ENCODE results near the gene PFKFB2.

The PFKFB2 gene

DNA sequence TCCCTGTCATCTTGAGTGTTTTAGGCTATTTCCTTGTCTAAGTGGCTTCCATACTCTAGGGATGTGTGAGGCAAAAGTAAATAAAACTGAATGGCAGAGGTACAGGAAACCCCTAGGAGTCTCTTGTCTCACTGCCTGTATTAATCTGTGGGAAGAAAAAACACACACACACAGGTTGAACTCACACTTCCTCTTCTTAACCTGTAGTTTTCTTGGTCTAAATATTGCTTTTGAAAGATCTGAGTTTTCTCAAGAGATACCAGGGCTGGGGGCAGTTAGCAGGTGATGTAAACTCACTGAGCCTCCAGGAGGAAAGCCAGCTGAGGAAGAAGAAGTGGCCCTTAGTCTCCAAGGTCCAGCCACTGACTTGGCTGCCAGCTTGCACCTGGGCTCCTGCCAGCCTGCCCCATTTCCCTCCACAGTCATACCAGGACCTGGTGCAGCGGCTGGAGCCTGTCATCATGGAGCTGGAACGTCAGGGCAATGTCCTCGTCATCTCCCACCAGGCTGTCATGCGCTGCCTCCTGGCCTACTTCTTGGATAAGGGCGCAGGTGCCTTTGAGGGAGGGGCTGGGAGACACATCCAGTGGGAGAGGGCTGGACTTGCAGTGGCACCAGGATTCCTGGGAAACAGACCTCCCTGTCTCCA is 16.9 kb downstream of the PFKFB2 start:
- DNase-seq, result no peak

GRCh38 chr1:207070811-207071210 is 17.7 kb downstream of the PFKFB2 start:
- no peak for DNase-seq

- no peak for DNase-seq
These were observed 18.4 kb downstream of the PFKFB2 start for GRCh38 chr1:207071426-207071825.

DNA sequence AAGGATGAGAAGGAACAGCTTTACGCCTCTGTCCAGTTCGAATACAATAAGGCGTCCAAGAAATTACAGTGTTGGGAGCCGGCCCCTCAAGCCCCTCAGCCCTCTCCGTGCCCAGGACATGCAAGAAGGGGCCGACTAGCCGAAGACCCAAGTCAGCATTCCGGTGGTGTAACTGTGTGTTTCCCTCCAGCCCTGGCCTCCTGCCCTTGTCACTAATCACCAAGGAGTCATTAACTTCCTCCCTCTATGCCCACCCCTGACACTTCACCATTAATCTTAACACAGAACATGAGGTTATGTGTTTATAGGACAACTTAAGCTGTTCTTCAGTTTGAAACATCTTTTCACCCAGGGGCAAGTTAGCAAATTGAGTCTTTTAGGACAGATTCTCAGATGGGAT is 19.2 kb downstream of the PFKFB2 start:
- no peak for DNase-seq

DNA sequence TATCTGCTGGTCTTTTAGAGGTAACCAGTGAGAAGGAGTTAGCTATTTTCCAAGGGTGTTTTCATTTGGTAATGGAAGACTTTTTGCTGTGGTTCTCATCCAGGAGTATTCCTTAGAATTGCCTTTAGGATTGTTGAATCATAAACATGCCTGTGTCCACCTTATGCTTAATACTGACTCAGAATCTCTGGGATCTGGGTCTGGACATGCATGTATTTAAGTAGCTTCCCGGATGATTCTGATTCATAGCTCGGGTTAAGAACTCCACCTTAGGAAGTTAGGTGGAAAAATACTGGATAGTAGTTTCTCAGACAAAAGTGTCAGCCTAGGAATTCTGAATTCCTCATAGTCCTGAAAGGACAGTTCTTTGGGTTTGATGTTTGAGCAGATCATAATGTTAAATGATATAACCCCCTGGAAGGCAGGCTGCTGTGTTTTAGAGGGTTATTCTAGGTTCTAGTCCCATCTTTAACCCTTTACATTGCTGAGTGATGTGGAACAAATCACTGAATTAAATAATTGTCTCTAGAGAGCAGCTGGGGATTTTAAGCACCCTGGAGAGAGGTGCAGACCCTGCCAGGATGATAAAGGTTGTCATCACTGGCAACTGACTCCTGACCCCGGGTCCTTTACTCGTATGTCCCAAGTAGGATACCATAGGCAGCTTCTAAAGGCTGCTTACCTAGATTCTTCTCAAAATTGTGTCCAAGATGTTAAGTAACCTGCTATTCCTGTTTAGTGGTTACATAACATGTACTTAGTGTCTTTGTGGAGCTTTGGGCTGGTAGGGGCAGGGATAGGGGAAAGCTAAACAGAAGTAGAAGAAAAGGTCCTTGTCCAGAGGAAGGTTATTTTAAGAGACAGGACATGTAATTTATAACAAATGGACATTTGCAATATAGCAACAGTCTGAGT is 21.1 kb downstream of the PFKFB2 start:
- no peak for DNase-seq

GRCh38 chr1:207076181-207076955 is 23.3 kb downstream of the PFKFB2 start:
- no peak for DNase-seq

- DNase-seq, result no peak
These were observed 23.9 kb downstream of the PFKFB2 start for GRCh38 chr1:207077012-207077411.

GRCh38 chr1:207077470-207078377 is 24.6 kb downstream of the PFKFB2 start:
- DNase-seq, result peak; percentile 50

- no peak for DNase-seq
These were observed 25.6 kb downstream of the PFKFB2 start for GRCh38 chr1:207078578-207079132.

DNA sequence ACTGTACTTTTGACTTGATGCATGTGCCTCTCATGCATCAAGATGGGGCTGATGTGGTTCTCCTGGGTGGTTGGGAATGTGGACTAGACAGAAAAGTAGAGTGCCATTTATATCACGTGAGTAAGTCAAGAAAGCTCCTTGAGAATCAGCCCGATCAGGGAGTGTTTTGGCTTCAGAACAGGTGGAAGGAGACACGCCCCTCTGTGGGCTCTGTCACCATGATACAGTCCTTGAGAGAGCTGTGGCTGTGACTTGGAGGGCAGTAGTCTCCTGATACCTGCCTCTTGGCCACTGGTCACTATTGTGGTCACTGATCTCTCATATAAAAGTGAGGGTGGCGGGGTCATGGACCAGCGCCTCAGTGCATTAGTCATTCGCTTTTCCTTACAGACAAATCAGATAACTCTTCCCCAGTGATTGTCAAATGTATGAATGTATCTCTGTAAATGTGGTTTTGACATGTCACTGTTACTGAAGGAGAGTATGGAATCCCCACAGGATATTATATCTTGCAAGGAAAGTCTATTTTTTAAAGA is 26.7 kb downstream of the PFKFB2 start:
- no peak for DNase-seq

GRCh38 chr1:207081088-207081487 is 28.0 kb downstream of the PFKFB2 start:
- peak; percentile 24 for DNase-seq

DNA sequence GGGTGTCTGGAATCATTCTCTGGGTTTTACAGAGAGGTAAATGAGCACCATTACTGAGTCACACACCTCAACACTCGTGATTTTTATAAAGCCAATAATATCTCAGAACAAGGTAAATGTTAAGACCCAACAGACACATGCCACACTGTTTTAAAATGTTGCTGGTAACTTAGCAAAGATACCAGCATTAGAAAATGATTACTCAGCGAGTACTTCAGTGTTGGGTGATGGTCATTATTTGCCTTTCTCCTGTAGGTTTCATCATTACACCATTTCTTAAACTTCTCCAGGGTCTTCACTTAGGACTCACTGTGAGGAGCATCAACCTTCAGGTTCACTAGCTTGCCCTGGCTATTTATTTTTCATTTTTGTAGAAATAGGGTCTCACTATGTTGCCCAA is 28.7 kb downstream of the PFKFB2 start:
- DNase-seq, result no peak

- DNase-seq, result no peak
These were observed 31.2 kb downstream of the PFKFB2 start for GRCh38 chr1:207084232-207084631.

DNA sequence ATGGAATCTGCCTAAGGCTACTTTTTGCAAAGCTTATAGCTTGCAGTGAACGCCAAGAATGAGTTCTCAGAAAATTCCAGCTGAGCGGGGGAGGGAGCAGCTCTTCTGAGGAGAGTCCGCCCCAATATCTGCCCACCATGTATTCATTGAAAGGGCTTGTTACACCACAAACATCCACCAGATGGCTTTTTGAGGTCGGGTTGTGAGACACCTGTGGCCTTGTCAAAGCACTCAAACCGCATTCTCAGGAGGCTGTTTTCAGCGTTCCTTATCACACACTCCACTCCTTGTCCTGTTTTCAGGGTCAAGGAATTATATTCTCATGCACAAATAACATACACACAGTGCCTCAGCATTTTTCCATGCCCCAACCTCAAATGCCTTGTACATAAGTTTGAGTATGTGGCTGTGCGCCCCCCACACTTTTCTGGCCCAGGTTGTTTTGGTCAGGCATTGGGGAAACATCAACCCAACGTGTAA is 31.7 kb downstream of the PFKFB2 start:
- DNase-seq, result peak; percentile 53

GRCh38 chr1:207085887-207086286 is 32.8 kb downstream of the PFKFB2 start:
- DNase-seq, result no peak

DNA sequence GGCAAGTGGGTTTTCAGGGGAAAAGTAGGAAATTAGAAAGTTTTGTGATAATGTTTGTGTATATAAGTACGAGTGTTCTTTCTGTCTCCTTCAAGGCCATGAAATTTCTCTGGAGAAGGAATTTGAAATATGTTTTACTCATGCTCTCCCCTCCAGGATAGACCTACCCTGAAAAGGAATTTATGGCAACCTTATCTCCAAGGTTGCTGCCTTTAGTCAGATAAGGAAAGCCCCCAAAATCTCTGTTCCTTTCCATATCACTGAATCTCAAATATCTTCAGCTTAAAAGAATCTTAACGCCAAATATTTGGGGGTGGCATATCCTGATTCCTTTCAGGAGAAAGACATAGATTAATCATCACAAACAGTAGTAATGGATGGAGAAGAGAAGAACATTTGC is 35.1 kb downstream of the PFKFB2 start:
- no peak for DNase-seq

DNA sequence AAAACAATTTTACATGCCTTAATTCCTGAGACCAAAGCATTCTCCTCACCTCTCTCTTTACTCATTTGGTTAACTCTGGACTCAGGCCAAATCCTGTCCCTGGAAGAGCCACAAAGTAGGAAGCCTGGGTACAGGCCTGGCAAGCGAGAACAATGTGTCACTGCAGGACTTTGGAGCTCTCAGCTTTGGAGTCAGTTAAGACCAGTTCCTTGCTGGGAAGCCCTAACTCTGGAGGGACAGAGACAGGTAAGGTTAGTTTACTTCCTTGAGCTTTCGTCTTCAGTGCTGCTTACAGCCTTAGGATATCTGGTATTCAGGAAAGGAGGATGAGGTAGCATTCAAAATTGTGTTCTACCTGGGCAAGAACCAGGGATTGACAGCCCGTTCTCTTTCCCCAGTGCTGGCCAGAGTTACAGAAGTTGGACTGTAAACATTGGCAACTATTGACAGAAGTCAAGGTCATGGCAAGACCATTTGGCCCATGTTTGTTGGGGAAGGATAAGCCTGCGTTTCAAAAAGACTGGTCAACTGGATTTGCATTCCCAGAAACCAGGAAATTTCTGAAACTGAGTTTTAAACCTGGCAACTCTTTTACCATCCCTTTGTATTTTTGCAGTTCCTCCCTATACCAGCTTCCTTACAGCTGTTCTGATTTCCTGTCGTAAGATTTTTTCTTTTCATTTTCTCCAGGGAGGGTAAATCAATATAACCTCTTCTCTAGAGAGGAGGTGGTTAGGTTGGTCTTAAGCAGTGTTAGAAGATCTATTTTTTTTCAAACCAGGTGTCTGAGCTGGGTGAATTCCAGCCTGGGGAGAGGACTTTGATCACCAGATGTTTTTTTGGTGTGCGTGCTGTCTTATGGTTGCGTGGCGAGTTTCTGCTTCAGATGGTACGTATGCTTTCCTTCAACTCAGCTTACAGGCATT is 35.9 kb downstream of the PFKFB2 start, which contains the start of gene C4BPB:
TSS of gene C4BPB (plus strand) at position 160 of the 926 bp plus-strand sequence. CDS start at position 832, 672 bp downstream.
- DNase-seq, result no peak

DNA sequence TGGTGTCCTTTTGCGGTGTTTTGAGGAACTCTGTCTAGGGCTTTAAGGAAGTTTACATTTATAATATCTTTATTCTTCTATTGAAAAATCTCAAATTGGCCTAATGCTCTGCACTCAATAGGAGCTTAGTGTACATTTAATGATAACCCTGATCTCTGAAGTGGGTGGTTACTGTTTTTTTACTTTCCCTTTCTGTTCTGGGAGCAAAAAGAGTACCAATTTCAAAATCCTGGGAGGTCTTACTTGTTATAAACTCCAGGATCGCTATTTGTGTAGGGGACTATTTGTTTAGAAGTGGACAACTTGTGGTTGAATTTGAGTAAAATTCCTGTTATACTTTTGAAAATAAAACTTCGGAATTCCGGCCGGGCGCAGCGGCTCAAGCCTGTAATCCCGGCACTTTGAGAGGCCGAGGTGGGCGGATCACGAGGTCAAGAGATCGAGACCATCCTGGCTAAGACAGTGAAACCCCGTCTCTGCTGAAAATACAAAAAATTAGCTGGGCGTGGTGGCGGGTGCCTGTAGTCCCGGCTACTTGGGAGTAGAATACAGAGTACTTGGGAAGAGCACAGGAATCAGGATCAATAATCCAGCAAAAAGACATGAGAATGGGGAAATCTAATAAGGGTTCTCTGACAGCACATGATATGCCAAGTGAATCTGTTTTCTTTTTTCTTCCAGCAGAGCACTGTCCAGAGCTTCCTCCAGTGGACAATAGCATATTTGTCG is 36.7 kb downstream of the PFKFB2 start:
- DNase-seq, result no peak

DNA sequence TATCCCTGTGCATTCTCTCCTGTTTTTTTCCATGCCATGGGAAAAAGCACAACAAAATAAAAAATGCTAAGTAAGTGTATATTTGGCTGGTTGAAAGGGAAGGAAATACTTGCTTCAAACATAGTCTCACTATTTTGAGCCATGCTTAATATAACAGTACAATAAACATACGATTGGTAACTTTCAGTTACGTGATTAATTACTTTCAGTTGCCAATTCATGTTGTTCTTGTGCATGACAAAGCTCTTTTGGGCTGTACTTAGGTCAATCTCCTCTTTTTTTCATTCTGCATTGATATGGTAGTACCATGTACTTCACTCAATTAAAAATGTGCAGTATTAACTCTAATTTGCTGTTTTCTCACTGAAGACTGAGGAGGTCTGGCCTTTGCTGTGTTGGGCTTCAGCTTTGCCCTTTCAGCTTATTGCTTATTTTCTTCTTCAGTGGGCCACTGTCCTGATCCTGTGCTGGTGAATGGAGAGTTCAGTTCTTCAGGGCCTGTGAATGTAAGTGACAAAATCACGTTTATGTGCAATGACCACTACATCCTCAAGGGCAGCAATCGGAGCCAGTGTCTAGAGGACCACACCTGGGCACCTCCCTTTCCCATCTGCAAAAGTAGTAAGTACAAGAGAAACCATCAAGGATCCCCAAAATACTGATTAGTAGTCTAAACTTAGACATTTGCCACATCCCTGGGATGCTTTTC is 38.3 kb downstream of the PFKFB2 start:
- no peak for DNase-seq

All from NCI-H774 (cell line).